ENCODE results near the gene ZBTB7C. TPM values are rescaled to one million over a fixed set of nuclear protein-coding genes. Genes with fewer than 3 reads are reported as not detected.

The ZBTB7C gene
- total RNA-seq, 3 donors from 2014 or later, result 0.05 to 0.29 TPM; not detected in 1

DNA sequence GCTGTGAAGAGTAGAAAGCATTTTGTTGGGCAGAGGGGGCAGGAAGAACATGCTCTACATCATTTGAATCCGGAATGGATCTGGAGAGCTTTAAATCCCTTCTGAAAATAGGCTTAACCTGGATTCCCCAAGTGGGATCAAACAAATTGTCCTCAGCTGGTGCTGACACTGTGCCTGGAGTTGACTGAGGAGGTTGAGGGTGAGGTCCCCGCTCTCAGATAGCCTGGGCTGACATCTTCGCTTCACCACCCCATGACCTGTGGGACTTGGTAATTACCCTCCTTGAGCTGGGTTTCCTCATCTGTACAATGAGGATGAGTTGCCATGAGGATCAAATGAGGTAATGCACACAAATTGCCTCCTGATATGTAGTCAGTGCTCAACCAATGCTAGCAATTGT is 360.9 kb downstream of the ZBTB7C start:
- DNase-seq, result no peak
- Mint-ChIP-seq H3K36me3 (ENCODE audit: insufficient read depth) (no peaks in the 10 kb centered on the region), H3K27me3 (ENCODE audit: low read depth) (peaks cover 31% of the 10 kb centered on the region), H3K4me1 (ENCODE audit: low read depth) (no peaks in the 10 kb centered on the region), H3K9me3 (peaks cover 7% of the 10 kb centered on the region), H3K4me3 (no peak overlapping the region)
- no peak for ATAC-seq

DNA sequence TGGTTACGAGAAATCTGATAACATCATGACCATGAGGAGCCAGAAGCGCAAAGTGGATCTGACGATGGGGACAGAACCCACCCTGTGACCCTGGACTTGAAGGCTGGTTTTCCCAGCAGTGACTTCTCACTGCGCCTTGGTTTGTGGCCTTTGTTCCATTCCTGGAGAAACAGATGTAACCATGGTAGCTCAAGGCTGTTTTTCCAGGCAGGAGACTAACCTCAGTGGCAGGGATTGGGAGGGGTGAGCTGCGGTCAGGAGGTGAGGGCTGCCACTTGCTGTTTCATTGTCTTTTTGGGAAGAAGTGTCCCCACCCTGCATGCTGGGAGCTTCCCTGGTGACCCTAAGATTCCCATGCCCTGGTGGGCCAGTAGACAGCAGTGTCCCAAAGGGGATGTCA is 362.3 kb downstream of the ZBTB7C start:
- ATAC-seq (no peak), DNase-seq (no peak)
- Mint-ChIP-seq H3K27me3 (ENCODE audit: low read depth) (peaks cover 32% of the 10 kb centered on the region), H3K4me3 (no peak overlapping the region), H3K36me3 (ENCODE audit: insufficient read depth) (no peaks in the 10 kb centered on the region), H3K9me3 (peaks cover 10% of the 10 kb centered on the region), H3K4me1 (ENCODE audit: low read depth) (no peaks in the 10 kb centered on the region)

DNA sequence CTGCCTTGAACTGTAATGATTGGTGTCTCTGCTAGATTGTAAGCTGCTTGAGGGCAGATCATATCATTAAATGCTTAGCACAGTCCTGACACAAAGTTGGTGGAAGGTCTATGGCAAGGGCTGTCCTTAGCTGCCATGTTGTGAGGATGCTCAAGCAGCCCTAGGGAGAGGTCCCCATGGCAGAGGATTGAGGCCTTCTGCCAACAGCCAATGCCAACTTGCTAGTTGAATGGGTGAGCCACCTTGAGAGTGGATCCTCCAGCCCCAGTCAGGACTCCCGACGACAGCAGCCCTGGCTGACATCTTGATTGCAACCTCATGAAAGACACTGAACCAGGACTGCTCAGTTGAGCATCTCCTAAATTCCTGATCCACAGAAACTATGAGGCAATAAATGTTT is 363.4 kb downstream of the ZBTB7C start:
- Mint-ChIP-seq H3K4me3 (no peak overlapping the region), H3K4me1 (ENCODE audit: low read depth) (no peaks in the 10 kb centered on the region), H3K27me3 (ENCODE audit: low read depth) (peaks cover 27% of the 10 kb centered on the region), H3K9me3 (peaks cover 10% of the 10 kb centered on the region), H3K36me3 (ENCODE audit: insufficient read depth) (no peaks in the 10 kb centered on the region)
- DNase-seq (no peak), ATAC-seq (no peak)

DNA sequence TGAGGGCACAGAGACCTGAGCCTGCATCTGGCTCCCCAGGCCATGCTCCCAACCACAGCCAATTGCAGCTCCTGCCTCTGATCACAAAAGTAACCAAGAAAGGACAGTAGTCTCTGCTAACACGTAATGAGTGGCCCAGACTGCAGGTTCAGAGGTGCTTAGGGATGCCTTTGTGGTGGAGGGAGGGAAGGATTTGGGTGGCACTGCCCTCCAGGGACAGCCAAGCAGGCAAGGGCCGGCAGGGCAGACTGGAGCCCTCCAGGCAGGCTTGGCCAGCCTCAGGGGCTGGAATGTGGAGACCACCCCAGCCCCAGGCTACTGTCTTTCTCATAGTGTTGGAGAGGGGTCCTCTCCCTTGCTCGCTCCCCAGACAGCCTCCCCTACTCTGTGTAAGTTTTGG is 364.2 kb downstream of the ZBTB7C start:
- no peak overlapping the region for H3K4me3 Mint-ChIP-seq
- H3K4me1 Mint-ChIP-seq (ENCODE audit: low read depth), result no peaks in the 10 kb centered on the region
- H3K27me3 Mint-ChIP-seq (ENCODE audit: low read depth), result peaks cover 23% of the 10 kb centered on the region
- ATAC-seq, result no peak
- DNase-seq, result no peak
- no peaks in the 10 kb centered on the region for H3K36me3 Mint-ChIP-seq (ENCODE audit: insufficient read depth)
- peaks cover 10% of the 10 kb centered on the region for H3K9me3 Mint-ChIP-seq

DNA sequence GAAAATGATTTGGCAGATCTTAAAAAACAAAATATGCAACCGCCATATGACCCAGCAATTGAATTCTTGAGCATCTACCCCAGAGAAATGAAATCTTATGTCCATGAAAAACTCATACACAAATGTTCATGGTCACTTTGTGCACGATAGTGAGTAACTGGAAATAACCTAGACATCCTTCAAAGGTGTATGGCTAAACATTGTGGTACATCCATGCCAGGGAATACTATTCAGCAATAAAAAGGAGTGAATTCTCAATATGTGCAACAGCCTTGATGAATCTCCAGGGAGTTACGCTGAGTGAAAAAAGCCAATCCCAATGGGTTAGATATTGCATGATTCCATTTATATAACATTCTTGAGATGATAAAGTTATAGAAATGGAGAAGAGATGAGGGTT is 366.0 kb downstream of the ZBTB7C start:
- Mint-ChIP-seq H3K27me3 (ENCODE audit: low read depth) (peaks cover 15% of the 10 kb centered on the region), H3K9me3 (peaks cover 10% of the 10 kb centered on the region), H3K4me3 (no peak overlapping the region), H3K36me3 (ENCODE audit: insufficient read depth) (no peaks in the 10 kb centered on the region), H3K4me1 (ENCODE audit: low read depth) (no peaks in the 10 kb centered on the region)
- ATAC-seq (no peak), DNase-seq (no peak)

DNA sequence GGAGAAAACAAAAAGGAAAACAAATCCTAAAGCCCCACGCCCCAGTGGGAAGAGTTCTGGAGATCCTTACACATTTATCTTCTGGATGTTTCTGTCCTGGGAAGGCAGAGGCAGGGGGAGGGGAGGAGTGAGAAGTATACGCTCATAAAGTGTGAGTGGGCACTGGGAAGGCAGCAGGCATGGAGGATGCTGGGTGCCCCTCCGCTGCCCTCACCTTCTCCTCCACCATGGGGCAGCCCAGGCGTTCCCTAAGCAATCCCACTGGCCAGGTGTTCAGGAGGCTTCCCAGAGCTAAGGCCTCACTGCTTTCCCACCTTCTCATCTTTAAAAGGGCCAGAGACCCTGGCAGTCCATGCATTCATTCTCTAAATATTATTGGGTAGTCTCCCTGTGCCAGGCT is 366.8 kb downstream of the ZBTB7C start:
- no peak for ATAC-seq
- no peak for DNase-seq
- H3K27me3 Mint-ChIP-seq (ENCODE audit: low read depth), result peaks cover 14% of the 10 kb centered on the region
- no peak overlapping the region for H3K4me3 Mint-ChIP-seq
- no peaks in the 10 kb centered on the region for H3K36me3 Mint-ChIP-seq (ENCODE audit: insufficient read depth)
- H3K4me1 Mint-ChIP-seq (ENCODE audit: low read depth), result no peaks in the 10 kb centered on the region
- peaks cover 10% of the 10 kb centered on the region for H3K9me3 Mint-ChIP-seq

DNA sequence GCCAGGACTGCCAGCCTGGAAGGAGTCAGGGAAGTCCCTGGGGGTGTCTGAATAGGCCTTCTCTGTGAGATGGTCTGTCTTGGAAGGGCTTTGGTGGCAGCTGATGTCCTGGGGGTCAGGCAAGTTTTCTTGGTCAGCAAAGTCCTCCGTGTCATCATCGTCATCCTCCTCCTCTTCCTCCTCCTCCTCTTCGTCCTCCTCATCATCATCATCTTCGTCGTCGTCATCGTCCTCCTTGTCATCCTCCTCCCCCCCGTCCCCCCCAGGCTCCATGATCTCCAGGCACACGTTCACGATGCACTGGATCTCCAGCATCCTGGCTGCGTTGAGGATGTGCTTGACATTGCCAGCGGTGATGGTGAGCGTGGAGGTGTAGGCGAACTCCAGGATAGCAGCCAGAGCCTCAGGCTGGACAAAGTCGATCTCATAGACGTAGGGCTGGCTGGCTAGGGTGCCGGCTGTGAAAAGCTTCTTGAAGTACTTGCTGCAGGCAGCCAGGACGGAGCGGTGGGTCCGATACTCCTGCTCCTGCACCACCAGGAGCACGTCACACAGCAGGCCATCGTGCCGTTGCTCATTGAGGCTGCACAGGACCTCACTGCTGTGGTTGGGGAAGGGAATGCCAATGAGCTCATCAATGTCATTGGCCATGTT is 368.6 kb downstream of the ZBTB7C start:
- Mint-ChIP-seq H3K4me3 (no peak overlapping the region), H3K27me3 (ENCODE audit: low read depth) (peaks cover 11% of the 10 kb centered on the region), H3K4me1 (ENCODE audit: low read depth) (no peaks in the 10 kb centered on the region), H3K36me3 (ENCODE audit: insufficient read depth) (no peaks in the 10 kb centered on the region), H3K9me3 (peaks cover 9% of the 10 kb centered on the region)
- no peak for DNase-seq
- no peak for ATAC-seq

DNA sequence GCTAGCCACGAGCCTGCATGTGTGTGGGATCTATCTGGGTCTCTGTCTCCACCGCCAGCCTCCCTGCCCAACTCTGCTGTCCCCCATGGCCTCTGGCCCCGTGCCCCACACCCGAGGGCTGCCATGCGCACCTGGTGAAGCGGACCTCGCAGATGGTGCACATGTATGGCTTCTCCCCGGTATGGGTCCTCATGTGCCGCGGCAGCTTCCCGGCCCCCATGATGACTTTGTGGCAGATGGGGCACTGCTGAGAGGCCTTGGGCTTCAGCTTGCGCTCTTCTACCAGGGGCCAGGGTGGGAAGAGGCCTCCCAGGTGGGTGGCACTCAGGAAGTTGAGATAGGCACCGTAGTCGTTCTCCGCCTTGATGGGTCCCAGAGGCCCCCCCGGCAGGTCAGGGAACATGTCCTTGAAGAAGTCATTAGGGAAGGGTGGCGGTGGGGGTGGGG is 369.4 kb downstream of the ZBTB7C start:
- no peak overlapping the region for H3K4me3 Mint-ChIP-seq
- peaks cover 6% of the 10 kb centered on the region for H3K9me3 Mint-ChIP-seq
- ATAC-seq (no peak), DNase-seq (no peak)
- H3K36me3 Mint-ChIP-seq (ENCODE audit: insufficient read depth), result no peaks in the 10 kb centered on the region
- peaks cover 11% of the 10 kb centered on the region for H3K27me3 Mint-ChIP-seq (ENCODE audit: low read depth)
- no peaks in the 10 kb centered on the region for H3K4me1 Mint-ChIP-seq (ENCODE audit: low read depth)

DNA sequence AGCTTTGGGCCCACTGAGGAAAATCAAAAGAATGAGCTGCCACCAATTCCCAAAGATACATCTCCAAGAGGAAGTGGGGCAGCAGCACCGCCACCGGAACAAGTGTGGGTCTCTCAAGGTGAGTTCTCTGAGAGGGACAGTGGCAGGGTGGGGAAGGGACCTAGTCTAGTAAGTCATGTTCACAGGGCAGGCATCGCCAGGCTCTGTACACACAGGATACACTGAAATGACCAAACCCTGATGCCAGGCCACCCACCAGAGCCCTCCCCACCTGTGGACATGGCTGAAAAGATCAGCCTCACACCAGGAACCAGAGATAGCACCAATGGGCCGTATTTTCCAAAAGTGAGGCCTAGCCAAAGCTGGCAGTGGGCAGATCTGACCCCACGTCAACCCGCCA is 370.5 kb downstream of the ZBTB7C start:
- H3K36me3 Mint-ChIP-seq (ENCODE audit: insufficient read depth), result no peaks in the 10 kb centered on the region
- DNase-seq, result no peak
- peaks cover 6% of the 10 kb centered on the region for H3K9me3 Mint-ChIP-seq
- no peak overlapping the region for H3K4me3 Mint-ChIP-seq
- H3K4me1 Mint-ChIP-seq (ENCODE audit: low read depth), result no peaks in the 10 kb centered on the region
- H3K27me3 Mint-ChIP-seq (ENCODE audit: low read depth), result peaks cover 10% of the 10 kb centered on the region
- no peak for ATAC-seq

DNA sequence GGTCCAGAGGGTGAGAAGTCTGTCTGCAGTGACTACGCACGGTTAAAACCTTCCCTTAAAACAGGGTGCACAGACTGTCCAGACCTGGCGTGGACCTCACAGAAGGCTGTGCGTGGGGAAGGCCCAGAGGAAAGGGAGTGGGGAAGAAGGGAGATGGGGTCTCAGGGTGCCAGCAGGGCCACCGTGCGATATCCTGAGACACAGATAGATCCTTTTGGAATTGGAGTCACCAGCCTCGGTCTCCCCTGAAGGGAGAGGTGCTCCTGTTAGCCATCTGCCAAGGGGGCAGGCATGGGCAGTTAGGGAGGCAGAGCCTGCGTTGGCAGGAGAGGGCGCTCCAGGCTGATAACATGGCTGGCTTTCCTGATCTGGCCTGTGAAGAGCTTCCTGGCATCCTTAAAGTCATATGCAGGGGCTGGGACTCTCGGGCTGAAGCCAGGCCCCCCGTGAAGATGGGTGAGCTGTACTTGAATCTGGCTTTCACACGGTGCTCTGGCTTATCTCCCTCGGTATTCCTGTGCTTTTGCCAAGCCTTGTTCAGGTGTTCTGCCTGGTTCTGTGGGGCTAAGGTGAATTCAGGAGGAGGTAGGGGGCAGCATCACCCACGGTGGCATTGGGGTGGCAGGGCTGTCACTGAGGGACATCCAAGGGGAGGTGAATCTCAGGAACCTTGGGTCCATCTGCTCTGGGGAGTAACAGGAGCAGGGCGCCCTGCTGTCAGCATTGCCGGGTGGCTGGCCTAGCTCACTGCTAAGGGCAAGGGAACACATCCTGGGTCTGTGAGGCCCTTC is 371.5 kb downstream of the ZBTB7C start:
- Mint-ChIP-seq H3K27me3 (ENCODE audit: low read depth) (peaks cover 1% of the 10 kb centered on the region), H3K4me3 (no peak overlapping the region), H3K36me3 (ENCODE audit: insufficient read depth) (no peaks in the 10 kb centered on the region), H3K9me3 (no peaks in the 10 kb centered on the region), H3K4me1 (ENCODE audit: low read depth) (no peaks in the 10 kb centered on the region)
- no peak for DNase-seq
- no peak for ATAC-seq

DNA sequence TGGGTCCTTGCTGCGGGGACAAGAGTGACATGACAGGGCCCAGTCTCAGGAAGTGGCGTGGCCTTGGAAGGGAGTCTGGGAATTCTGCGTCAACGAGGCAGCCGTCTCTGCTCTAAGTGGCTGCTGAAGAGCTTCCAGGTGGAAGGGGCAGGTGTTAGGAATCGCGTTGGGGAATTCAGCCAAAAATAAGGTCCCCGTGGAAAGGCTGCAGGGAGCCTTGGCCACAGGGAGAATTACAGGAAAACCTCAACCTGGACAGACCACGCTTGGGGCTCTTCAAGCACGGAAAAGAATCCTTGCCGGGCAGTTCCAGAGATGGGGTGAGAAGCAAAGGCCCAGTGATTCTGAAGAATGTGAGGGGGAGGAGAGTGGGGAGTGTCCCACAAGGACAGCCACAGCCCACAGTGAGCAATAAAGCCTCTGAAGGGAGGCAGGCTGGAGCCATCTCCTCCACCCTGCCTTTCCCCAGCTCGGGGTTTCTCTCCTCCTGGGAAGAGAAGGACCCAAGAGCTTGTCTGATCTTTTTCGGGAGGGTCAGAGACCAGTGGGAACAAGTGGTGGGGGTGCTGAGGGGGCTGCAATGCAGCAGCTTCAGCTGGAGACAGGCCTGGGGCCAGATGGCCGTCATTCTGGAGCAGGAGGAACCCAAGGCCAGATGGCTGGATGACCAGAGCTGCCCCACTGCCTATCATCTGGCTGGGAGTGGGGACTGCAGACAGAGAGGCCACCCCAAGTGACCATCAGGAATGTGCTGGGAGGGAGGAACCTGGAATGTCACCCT is 372.4 kb downstream of the ZBTB7C start:
- H3K27me3 Mint-ChIP-seq (ENCODE audit: low read depth), result peaks cover under 1% of the 10 kb centered on the region
- DNase-seq (no peak), ATAC-seq (no peak)
- no peaks in the 10 kb centered on the region for H3K4me1 Mint-ChIP-seq (ENCODE audit: low read depth)
- H3K9me3 Mint-ChIP-seq, result no peaks in the 10 kb centered on the region
- H3K4me3 Mint-ChIP-seq, result no peak overlapping the region
- no peaks in the 10 kb centered on the region for H3K36me3 Mint-ChIP-seq (ENCODE audit: insufficient read depth)

DNA sequence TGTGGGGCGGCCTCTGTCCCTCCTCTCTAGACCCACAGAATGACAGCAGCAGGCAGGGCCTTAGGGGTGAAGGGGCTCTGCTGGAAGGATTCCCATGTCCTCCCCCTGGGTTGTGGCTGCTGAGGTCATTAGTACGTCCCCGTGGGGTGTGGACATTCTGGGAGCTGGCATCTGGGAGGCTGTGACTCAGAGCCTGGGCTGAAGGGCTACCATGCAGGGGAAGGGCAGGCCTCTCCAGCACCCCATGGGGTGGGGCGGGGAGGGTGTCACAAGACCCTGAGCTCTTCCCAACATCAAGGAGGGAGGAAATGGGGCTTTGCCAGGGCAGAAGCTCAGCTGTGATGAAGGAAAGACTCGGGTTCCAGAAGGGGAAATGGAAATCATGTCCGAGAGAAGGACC is 373.0 kb downstream of the ZBTB7C start:
- H3K9me3 Mint-ChIP-seq, result no peaks in the 10 kb centered on the region
- no peaks in the 10 kb centered on the region for H3K27me3 Mint-ChIP-seq (ENCODE audit: low read depth)
- ATAC-seq (no peak), DNase-seq (no peak)
- no peaks in the 10 kb centered on the region for H3K4me1 Mint-ChIP-seq (ENCODE audit: low read depth)
- H3K36me3 Mint-ChIP-seq (ENCODE audit: insufficient read depth), result no peaks in the 10 kb centered on the region
- H3K4me3 Mint-ChIP-seq, result no peak overlapping the region

DNA sequence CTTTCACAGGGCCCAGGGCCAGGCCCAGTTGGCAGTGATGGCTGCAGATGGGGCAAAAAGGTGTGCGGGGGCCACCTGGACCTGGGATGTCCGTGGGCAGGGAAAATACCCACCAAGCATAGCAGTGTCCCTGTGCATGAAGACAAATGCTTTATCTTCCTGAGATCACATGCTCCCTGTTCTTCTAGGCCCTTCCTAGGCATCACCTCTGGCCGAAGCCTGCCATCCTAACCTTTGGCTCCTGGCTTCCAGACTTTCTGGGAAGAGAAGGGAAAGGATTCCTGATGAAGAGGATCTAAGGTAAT is 373.7 kb downstream of the ZBTB7C start:
- Mint-ChIP-seq H3K9me3 (no peaks in the 10 kb centered on the region), H3K36me3 (ENCODE audit: insufficient read depth) (no peaks in the 10 kb centered on the region), H3K4me3 (no peak overlapping the region), H3K27me3 (ENCODE audit: low read depth) (no peaks in the 10 kb centered on the region), H3K4me1 (ENCODE audit: low read depth) (no peaks in the 10 kb centered on the region)
- no peak for ATAC-seq
- DNase-seq, result no peak

DNA sequence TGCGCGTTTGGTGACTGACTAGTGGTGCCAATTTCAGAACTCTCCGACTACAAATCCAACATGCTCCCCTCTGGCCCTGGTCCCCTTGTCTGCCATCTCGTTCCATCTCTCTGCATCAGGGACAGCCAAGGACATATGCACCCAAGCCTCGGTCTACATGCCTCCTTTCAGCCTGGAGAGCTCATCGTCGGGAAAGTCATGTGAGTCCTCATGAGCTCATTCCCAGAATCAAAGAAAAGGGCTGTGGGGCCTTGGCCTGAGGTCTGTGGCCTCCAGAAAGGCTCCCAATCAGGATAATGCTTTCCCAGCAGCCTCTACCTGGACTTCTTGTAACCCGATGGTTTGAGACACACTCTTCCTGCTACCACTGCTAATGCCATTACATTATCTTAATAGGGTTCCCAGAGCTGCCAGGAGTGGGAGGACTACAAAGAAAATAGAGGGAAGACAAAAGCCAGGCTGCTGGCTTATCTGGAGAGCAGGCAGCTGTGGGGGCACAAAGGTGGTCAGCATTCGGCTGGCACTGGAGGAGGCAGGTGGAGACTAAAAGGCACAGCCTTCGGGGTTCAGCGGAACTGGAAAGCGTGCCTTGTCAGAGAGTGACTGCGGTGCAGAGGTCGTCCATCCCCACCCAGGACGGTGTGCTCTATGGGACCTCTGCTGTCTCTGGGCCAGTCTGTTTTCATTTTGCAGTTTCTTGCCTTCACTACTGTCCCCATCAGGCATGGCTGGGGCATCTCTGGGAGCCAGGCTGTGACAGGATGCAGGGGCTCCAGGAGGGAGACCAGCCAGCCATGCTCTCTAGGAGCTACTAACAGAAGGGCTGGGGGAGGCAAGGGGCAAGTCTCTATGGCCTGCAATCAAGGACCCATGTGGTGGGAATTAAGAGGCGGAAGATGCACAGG is 374.3 kb downstream of the ZBTB7C start:
- DNase-seq (no peak), ATAC-seq (no peak)
- H3K9me3 Mint-ChIP-seq, result no peaks in the 10 kb centered on the region
- H3K4me3 Mint-ChIP-seq, result no peak overlapping the region
- no peaks in the 10 kb centered on the region for H3K4me1 Mint-ChIP-seq (ENCODE audit: low read depth)
- H3K27me3 Mint-ChIP-seq (ENCODE audit: low read depth), result no peaks in the 10 kb centered on the region
- no peaks in the 10 kb centered on the region for H3K36me3 Mint-ChIP-seq (ENCODE audit: insufficient read depth)
